Hepatocyte (in vitro differentiated cells): ENCODE measurements around the gene ARHGEF12. TPM values are rescaled to one million over a fixed set of nuclear protein-coding genes. Genes with fewer than 3 reads are reported as not detected.

ENCODE experiments used
- DNase-seq: peaks from one replicate; pipeline ENCODE4 v3.0.0-alpha.2; 2016; ENCODE audit warnings: low spot score
- H2AFZ ChIP-seq: fragments of 200-600 bp; sonication (generic); 2 replicates; pipeline ENCODE4 v1.6.0; 2016; ENCODE audit warnings: antibody characterized with exemption, mild to moderate bottlenecking
- H3K27ac ChIP-seq: fragments of 200-600 bp; sonication (generic); 2 replicates; pipeline ENCODE4 v1.5.1; 2016; ENCODE audit warnings: mild to moderate bottlenecking
- H3K27me3 ChIP-seq: fragments of 200-600 bp; sonication (generic); 2 replicates; pipeline ENCODE4 v1.6.1; 2016
- H3K36me3 ChIP-seq: fragments of 200-600 bp; sonication (generic); replicated peaks from 2 replicates; pipeline ENCODE4 v1.5.1; 2016; ENCODE audit warnings: low read depth; ENCODE audit not compliant: insufficient read depth
- H3K4me1 ChIP-seq: fragments of 200-600 bp; sonication (generic); 2 replicates; pipeline ENCODE4 v1.5.1; 2016; ENCODE audit warnings: mild to moderate bottlenecking, moderate library complexity; ENCODE audit not compliant: insufficient read depth
- H3K4me2 ChIP-seq: fragments of 200-600 bp; sonication (generic); 2 replicates; pipeline ENCODE4 v1.6.0; 2016
- H3K4me3 ChIP-seq: fragments of 200-600 bp; sonication (generic); 2 replicates; pipeline ENCODE4 v1.5.1; 2016; ENCODE audit warnings: mild to moderate bottlenecking
- H3K79me2 ChIP-seq: fragments of 200-600 bp; sonication (generic); 2 replicates; pipeline ENCODE4 v1.6.0; 2017; ENCODE audit warnings: mild to moderate bottlenecking
- H3K9me2 ChIP-seq: fragments of 200-600 bp; sonication (generic); replicated peaks from 2 replicates; pipeline ENCODE4 v1.6.0; 2017; ENCODE audit warnings: mild to moderate bottlenecking; ENCODE audit not compliant: insufficient read depth
- H3K9me3 ChIP-seq: fragments of 200-600 bp; sonication (generic); 2 replicates; pipeline ENCODE4 v1.5.1; 2016; ENCODE audit warnings: low read depth, mild to moderate bottlenecking
- H4K20me1 ChIP-seq: fragments of 200-600 bp; sonication (generic); 2 replicates; pipeline ENCODE4 v1.6.0; 2016; ENCODE audit warnings: mild to moderate bottlenecking; ENCODE audit not compliant: insufficient read depth, poor library complexity, severe bottlenecking
- CTCF ChIP-seq: fragments of 200-600 bp; sonication (generic); IDR thresholded peaks from 2 replicates; pipeline ENCODE4 v1.5.1; 2016; ENCODE audit warnings: antibody characterized with exemption, mild to moderate bottlenecking; ENCODE audit not compliant: poor library complexity
- EZH2 ChIP-seq: fragments of 200-600 bp; sonication (generic); IDR thresholded peaks from 2 replicates; pipeline ENCODE4 v1.6.1; 2016; ENCODE audit warnings: antibody characterized with exemption, mild to moderate bottlenecking, borderline replicate concordance
- EZH2phosphoT487 ChIP-seq: fragments of 200-600 bp; sonication (generic); IDR thresholded peaks from one replicate; pipeline ENCODE4 v1.6.1; 2018; ENCODE audit warnings: antibody characterized with exemption, mild to moderate bottlenecking, low read depth, moderate library complexity; ENCODE audit not compliant: unreplicated experiment, severe bottlenecking
- WGBS: methylation state at CpG from one replicate; pipeline ENCODE4 v1.1.6; 2016; ENCODE audit warnings: low lambda C conversion rate; ENCODE audit errors: missing lambda C conversion rate; 5-methylcytosine and 5-hydroxymethylcytosine counted together
- polyA plus RNA-seq: library from polyadenylated mRNA; unstranded; fragments of >200 nt; fragmentation: Nextera tagmentation; extraction: Ambion mirVana; gene quantifications from 2 replicates; pipeline ENCODE4 v1.2.1, GENCODE V29; 2016
- total RNA-seq: library from RNA; depleted of rRNA; stranded (reverse); fragments of >200 nt; gene quantifications from 2 replicates; pipeline ENCODE4 v1.2.3, GENCODE V29; 2014

ARHGEF12 gene
- total and polyA plus RNA-seq, 2 experiments from 2014 or later: 21.2 to 75.1 TPM

- H3K4me1 ChIP-seq: peaks cover 13% of the 10 kb centered on the region
- peaks cover 98% of the 10 kb centered on the region for H3K79me2 ChIP-seq
- WGBS: 95% methylated on average over 3 of the region's 3 CpGs
- H3K9me2 ChIP-seq: no peaks in the 10 kb centered on the region
- H3K27me3 ChIP-seq: no peaks in the 10 kb centered on the region
- no peak overlapping the region for H3K4me3 ChIP-seq
- H2AFZ ChIP-seq: no peak overlapping the region
- DNase-seq: no peak
- no peak for TF ChIP-seq EZH2phosphoT487
- no peak for TF ChIP-seq CTCF
- TF ChIP-seq EZH2: no peak
- no peak overlapping the region for H3K4me2 ChIP-seq
- H3K36me3 ChIP-seq: no peaks in the 10 kb centered on the region
- H3K27ac ChIP-seq: no peak overlapping the region
- peaks cover 68% of the 10 kb centered on the region for H4K20me1 ChIP-seq
- no peaks in the 10 kb centered on the region for H3K9me3 ChIP-seq
Measured at GRCh38 chr11:120358729-120359128, 22.5 kb downstream of the ARHGEF12 start.

- H3K27ac ChIP-seq: no peak overlapping the region
- peaks cover 62% of the 10 kb centered on the region for H4K20me1 ChIP-seq
Measured at GRCh38 chr11:120363436-120363835, 27.2 kb downstream of the ARHGEF12 start.

DNA sequence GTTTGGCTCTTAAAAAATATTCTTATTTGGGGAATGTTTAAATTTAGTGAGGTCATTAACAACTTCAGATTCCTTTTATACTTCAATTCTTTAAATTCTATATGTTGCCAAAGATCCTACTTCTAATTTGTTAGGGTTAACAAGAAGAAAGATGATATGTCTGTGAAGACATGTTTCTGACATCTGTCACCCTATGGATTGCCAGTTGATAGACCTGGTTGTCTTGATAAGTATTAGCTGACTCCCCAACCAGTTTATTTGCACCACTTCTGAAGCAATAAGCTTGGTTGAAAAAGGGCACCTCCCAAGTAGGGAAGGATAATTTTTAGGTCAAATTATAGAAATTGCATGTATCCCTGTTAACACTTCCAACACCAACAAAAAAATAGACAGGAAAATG lies 29.3 kb downstream of the ARHGEF12 start:
- Histone ChIP-seq H3K4me2 (no peak overlapping the region), H2AFZ (no peak overlapping the region), H3K4me3 (no peak overlapping the region), H4K20me1 (peaks cover 63% of the 10 kb centered on the region), H3K27me3 (no peaks in the 10 kb centered on the region), H3K79me2 (peaks cover 98% of the 10 kb centered on the region), H3K36me3 (no peaks in the 10 kb centered on the region), H3K9me2 (no peaks in the 10 kb centered on the region), H3K9me3 (no peaks in the 10 kb centered on the region), H3K4me1 (no peaks in the 10 kb centered on the region), H3K27ac (no peak overlapping the region)
- TF ChIP-seq EZH2 (no peak), CTCF (no peak), EZH2phosphoT487 (no peak)
- no peak for DNase-seq

More at GRCh38 chr11:120363436-120363835, 27.2 kb downstream of the ARHGEF12 start:
- Histone ChIP-seq H3K27me3 (no peaks in the 10 kb centered on the region), H3K4me2 (no peak overlapping the region), H3K4me1 (no peaks in the 10 kb centered on the region), H3K79me2 (peaks cover 98% of the 10 kb centered on the region), H3K9me3 (no peaks in the 10 kb centered on the region), H2AFZ (no peak overlapping the region), H3K9me2 (no peaks in the 10 kb centered on the region), H3K36me3 (no peaks in the 10 kb centered on the region), H3K4me3 (no peak overlapping the region)
- no peak for DNase-seq
- TF ChIP-seq CTCF (no peak), EZH2phosphoT487 (no peak), EZH2 (no peak)

- Histone ChIP-seq H3K4me2 (peak overlapping the region; percentile 15), H3K36me3 (no peaks in the 10 kb centered on the region), H3K9me3 (no peaks in the 10 kb centered on the region), H3K79me2 (peaks cover 97% of the 10 kb centered on the region), H3K4me1 (peaks cover 15% of the 10 kb centered on the region), H3K27ac (peak overlapping the region; percentile 73), H3K9me2 (no peaks in the 10 kb centered on the region), H4K20me1 (peaks cover 25% of the 10 kb centered on the region), H3K27me3 (no peaks in the 10 kb centered on the region), H3K4me3 (no peak overlapping the region), H2AFZ (no peak overlapping the region)
- peak; percentile 16 for DNase-seq
- TF ChIP-seq EZH2 (no peak), CTCF (no peak), EZH2phosphoT487 (no peak)
Measured at GRCh38 chr11:120372296-120372695, 36.1 kb downstream of the ARHGEF12 start.
